GM23338 (cell line): Measurements from ENCODE around the gene FGGY.

Source experiments
- CTCF ChIP-seq, 2 experiments: fragments of 200-600 bp in 1 of 2; sonication (generic) in 1 of 2; conservative IDR thresholded peaks; 2 replicates each; pipeline versions ENCODE4 v1.5.1 to v1.6.1; 2016 to 2017; ENCODE audit warnings: antibody characterized with exemption in 2 of 2, low read depth in 2 of 2, mild to moderate bottlenecking in 2 of 2, moderate library complexity in 1 of 2
- EZH2 ChIP-seq: fragments of 200-600 bp; sonication (generic); IDR thresholded peaks from one replicate; pipeline ENCODE4 v1.8.0; 2017; ENCODE audit warnings: antibody characterized with exemption, mild to moderate bottlenecking, low read depth; ENCODE audit not compliant: unreplicated experiment
- EZH2phosphoT487 ChIP-seq: fragments of 200-600 bp; sonication (generic); IDR thresholded peaks from one replicate; pipeline ENCODE4 v1.8.1; 2018; ENCODE audit warnings: antibody characterized with exemption; ENCODE audit not compliant: unreplicated experiment
- JUNB ChIP-seq: IDR thresholded peaks from one replicate; pipeline ENCODE4 v1.6.1; 2016; ENCODE audit warnings: antibody characterized with exemption; ENCODE audit not compliant: unreplicated experiment
- POLR2AphosphoS5 ChIP-seq: IDR thresholded peaks from 2 replicates; pipeline ENCODE4 v1.6.1; 2016; ENCODE audit warnings: antibody characterized with exemption, low read depth
- REST ChIP-seq: IDR thresholded peaks from one replicate; pipeline ENCODE4 v1.6.1; 2018; ENCODE audit warnings: antibody characterized with exemption; ENCODE audit not compliant: unreplicated experiment
- ZNF114 ChIP-seq: fragments of 250-450 bp; sonication (Bioruptor Pico); IDR thresholded peaks from 2 replicates; pipeline ENCODE4 v1.5.0; 2020; ENCODE audit warnings: mild to moderate bottlenecking, moderate library complexity

GRCh38 chr1:59397139-59397858 lies 100.4 kb downstream of the FGGY start:
- no peak for TF ChIP-seq CTCF (conservative IDR thresholded peaks at IDR 0.05; ENCODE audit: low read depth in 2 of 2)
- TF ChIP-seq EZH2, result no peak
- TF ChIP-seq EZH2phosphoT487, result no peak
- no peak for TF ChIP-seq POLR2AphosphoS5
- TF ChIP-seq JUNB, result no peak
- TF ChIP-seq REST, result no peak
- no peak for TF ChIP-seq ZNF114 (CRISPR knock-in tag)
